Choroid plexus epithelial cell (primary cell): ENCODE measurements around the gene GPR171.
"Not testable (repeated sequence)": the region's sequence is repeated elsewhere in the genome, so short reads cannot be mapped to it uniquely, and the experiment has no call there.

ENCODE experiments used
- DNase-seq: peaks from one replicate; pipeline ENCODE4 v3.0.0-alpha.2; 2010; ENCODE audit warnings: low read depth
- H3K4me3 ChIP-seq: 2 replicates; pipeline ENCODE4 v1.5.1; 2011; ENCODE audit warnings: low read depth, mild to moderate bottlenecking, control low read depth, low read length, moderate library complexity
- TF ChIP-seq, protein P1 (sequence below): conservative IDR thresholded peaks from 2 replicates; pipeline ENCODE4 v1.5.1; 2011; ENCODE audit warnings: low read depth, mild to moderate bottlenecking, control low read depth, inconsistent platforms, low read length, moderate library complexity

Gene GPR171, protein sequence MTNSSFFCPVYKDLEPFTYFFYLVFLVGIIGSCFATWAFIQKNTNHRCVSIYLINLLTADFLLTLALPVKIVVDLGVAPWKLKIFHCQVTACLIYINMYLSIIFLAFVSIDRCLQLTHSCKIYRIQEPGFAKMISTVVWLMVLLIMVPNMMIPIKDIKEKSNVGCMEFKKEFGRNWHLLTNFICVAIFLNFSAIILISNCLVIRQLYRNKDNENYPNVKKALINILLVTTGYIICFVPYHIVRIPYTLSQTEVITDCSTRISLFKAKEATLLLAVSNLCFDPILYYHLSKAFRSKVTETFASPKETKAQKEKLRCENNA

GRCh38 chr3:151203051-151203420, at the start of gene GPR171:
TSS of gene GPR171 (minus strand) at chr3:151203216. CDS start at chr3:151199386, 3,830 bp downstream.
- TF ChIP-seq, protein P1, sequence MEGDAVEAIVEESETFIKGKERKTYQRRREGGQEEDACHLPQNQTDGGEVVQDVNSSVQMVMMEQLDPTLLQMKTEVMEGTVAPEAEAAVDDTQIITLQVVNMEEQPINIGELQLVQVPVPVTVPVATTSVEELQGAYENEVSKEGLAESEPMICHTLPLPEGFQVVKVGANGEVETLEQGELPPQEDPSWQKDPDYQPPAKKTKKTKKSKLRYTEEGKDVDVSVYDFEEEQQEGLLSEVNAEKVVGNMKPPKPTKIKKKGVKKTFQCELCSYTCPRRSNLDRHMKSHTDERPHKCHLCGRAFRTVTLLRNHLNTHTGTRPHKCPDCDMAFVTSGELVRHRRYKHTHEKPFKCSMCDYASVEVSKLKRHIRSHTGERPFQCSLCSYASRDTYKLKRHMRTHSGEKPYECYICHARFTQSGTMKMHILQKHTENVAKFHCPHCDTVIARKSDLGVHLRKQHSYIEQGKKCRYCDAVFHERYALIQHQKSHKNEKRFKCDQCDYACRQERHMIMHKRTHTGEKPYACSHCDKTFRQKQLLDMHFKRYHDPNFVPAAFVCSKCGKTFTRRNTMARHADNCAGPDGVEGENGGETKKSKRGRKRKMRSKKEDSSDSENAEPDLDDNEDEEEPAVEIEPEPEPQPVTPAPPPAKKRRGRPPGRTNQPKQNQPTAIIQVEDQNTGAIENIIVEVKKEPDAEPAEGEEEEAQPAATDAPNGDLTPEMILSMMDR: no peak
- DNase-seq: no peak
- no peak within 1 kb of the TSS for H3K4me3 ChIP-seq

DNA sequence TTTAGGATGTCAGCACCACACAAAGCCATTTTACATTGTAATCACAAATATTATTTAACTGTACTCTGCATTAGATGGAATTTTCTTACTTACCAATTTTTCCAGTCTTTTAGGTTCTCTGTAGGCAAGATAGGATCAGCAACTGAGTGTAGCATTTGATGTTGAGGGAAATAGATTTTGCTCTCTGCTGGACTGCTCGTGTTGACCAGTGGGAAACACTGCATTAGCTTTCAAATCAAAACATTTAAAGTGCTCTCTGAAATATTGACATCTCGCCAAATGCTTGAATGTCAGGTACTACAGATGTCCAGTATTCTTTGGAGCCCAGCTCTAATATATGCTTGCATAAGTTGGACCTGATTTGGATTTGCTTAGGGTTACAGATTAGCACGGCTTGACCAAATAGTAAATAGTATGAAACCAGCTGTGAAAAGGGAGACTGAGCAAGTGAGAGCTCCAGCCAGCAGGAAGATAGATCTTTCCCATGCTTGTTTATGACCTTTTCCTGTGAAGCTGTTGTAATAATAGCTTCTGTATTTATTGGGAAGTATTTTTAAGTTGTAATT, 45.8 kb upstream of the GPR171 start:
- TF ChIP-seq, protein P1: no peak
- H3K4me3 ChIP-seq: no peak overlapping the region
- DNase-seq: no peak

- not testable (repeated sequence) for DNase-seq, H3K4me3 ChIP-seq
Measured at GRCh38 chr3:151242006-151242405, 39.0 kb upstream of the GPR171 start.

DNA sequence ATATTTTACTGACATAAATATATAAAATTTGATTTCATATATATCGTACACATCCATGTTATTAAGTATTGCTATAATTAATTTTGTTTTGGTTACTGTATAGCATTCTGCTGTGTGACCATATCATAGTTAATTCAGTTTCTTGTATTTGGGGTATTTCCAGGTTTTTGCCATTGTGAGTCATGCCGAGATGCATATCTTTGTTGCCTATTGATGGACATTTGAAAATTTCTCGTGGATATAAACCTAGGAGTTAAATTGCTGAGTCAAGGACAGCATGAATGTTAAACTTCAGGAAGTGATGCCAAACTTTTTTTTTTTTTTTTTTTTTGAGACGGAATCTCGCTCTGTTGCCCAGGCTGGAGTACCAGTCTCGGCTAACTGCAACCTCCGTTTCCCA, 33.7 kb upstream of the GPR171 start:
- DNase-seq: no peak
- TF ChIP-seq, protein P1: no peak
- no peak overlapping the region for H3K4me3 ChIP-seq

GRCh38 chr3:151236316-151236715, 33.3 kb upstream of the GPR171 start:
- TF ChIP-seq, protein P1: no peak
- H3K4me3 ChIP-seq: no peak overlapping the region
- DNase-seq: no peak

GRCh38 chr3:151234825-151235224, 31.8 kb upstream of the GPR171 start:
- TF ChIP-seq, protein P1: no peak
- no peak for DNase-seq
- no peak overlapping the region for H3K4me3 ChIP-seq

- no peak overlapping the region for H3K4me3 ChIP-seq
- no peak for DNase-seq
- TF ChIP-seq, protein P1: no peak
Measured at GRCh38 chr3:151232991-151233390, 30.0 kb upstream of the GPR171 start.

DNA sequence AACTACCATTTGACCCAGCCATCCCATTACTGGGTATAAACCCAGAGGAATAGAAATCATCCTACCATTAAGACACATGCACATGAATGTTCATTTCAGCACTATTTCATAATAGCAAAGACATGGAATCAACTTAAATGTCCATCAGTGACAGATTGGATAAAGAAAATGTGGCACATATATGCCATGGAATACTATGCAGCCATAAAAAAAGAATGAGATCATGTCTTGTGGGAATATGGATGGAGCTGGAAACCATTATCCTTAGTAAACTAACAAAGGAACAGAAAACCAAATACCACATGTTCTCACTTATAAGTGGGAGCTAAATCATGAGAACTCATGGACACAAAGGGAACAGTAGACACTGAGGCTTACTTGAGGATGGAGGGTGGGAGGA, 29.4 kb upstream of the GPR171 start:
- not testable (repeated sequence) for DNase-seq

More for the DNA sequence above, 29.4 kb upstream of the GPR171 start:
- not testable (repeated sequence) for H3K4me3 ChIP-seq
